COLO668 (cell line): Measurements from ENCODE around the gene ADCY1.
A peak's percentile ranks its signal among the peaks of the same experiment; 100 is the strongest.
"Not testable (repeated sequence)": the region's sequence is repeated elsewhere in the genome, so short reads cannot be mapped to it uniquely, and the experiment has no call there.

Experiments used
- DNase-seq: peaks from one replicate; lab custom pipeline; 2025; ENCODE audit not compliant: unreplicated experiment; lab: John Stamatoyannopoulos, UW

Gene ADCY1

GRCh38 chr7:45726883-45727282 lies 152.7 kb downstream of the ADCY1 start:
- no peak for DNase-seq

DNA sequence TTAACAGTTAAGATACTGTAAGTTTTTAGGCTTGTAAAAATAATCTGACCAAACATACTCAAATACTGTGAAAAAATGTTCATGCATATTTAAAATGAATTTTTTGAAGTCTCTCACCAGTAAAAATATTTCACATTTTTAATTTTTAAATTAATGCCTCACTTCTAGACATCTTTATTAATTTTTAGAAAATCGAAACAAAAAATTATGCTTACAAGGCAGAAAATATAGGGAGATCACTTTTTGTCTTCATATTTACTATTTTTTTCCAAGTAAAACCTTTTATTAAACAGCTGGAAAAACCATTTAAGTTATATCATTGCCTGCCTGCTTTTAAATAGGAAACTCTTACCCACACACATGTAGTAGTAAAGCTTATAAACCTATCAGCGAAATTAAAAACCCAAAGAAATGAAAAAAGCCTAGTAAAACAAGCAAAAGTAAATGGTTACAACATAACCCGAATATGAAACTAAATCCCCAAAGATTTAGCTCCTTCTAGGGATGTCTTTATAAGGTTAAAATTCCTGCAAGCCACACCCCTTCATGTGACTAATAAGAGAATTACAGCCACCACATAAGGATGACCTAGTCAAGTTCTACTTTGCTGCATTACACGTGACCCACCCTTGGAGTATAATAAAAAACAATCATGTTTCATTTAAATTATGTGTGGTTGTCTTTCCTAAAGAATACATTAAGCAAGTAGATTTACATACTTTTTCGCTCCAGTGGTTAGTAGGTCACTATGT lies 157.7 kb downstream of the ADCY1 start:
- not testable (repeated sequence) for DNase-seq

DNA sequence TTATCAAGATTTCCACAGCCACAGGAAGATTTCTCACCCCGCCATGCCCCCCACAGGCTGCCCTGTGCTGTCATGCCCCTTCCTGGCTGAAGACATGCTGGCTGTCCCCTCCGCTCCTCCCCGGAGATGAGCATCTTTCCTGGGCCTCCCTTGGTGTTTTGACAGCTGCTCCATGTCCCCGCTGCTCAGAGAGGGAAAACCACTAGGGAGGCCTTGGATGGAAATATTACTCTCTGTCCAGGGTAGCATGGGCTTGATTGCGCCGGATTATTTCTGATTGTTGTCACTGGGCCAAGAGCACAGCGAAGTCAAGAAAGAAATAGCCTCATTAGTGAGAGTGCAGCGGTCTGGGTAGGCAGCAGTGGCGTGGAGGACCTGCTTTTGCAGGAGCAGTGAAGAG lies 164.8 kb downstream of the ADCY1 start:
- DNase-seq, result not testable (repeated sequence)

DNA sequence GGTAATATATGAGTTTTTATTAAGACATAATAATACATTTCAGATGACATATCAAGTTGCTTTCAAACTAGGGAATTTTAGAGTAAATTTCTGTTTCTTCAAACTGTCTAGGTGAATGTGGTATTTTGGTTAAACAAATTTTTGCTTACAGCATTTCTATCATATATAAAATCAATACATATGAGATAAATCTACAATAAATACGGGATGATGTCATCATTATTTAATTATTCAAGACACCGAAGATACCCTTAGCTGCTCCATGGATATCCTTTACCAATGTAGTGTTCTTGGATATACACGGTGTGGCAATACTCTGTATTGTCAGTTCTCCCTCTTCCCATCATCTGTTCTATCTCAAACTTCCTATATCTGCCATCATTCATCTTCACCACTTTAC lies 166.4 kb downstream of the ADCY1 start:
- DNase-seq, result not testable (repeated sequence)

DNA sequence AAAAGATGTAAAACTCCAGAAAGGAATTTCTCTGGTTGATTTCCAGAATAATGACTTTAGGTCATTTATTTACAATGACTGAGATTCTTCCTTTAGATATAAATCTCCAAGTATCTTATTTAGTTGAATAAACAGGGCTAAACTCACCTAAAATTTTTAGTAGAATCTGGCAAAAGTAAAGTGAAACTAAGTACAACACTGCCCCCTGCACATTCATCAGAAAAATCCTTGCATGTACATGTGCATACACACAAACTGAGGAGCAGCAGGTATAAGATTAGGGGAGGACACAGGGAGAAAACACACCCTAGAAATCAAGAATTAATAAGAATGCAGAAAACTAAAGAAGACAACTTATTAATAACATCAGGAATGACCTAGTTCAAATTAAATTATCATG lies 174.8 kb downstream of the ADCY1 start:
- DNase-seq, result not testable (repeated sequence)

DNA sequence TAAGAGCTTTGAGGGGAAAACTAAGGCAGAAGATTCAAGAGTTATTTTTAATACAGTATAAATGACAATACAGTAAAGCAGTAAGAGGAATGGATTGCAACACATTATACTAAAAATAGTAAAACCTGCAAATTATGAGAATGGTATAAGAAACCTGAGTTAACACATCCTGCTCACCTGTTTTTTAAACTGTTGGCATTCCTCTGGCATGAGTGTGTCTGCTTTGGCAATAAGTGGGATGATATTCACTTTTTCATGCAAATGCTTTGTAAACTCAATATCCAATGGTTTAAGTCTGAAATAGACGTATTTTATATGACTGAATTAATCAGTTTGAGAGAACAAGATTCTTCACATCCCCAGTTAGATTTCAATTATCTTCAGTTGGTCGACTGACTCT lies 177.2 kb downstream of the ADCY1 start:
- not testable (repeated sequence) for DNase-seq

DNA sequence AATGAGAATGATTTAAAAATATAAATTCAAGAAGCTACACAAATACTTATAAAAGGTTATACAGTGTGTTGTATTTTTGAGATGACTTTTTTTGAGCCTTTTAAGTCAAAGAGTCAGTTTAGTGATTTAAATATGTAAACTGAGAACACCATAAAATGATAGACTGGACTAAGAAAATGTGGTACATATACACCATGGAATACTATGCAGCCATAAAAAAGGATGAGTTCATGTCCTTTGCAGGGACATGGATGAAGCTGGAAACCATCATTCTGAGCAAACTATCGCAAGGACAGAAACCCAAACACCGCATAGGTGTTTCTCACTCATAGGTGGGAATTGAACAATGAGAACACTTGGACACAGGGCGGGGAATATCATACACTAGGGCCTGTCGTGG lies 182.2 kb downstream of the ADCY1 start:
- not testable (repeated sequence) for DNase-seq

DNA sequence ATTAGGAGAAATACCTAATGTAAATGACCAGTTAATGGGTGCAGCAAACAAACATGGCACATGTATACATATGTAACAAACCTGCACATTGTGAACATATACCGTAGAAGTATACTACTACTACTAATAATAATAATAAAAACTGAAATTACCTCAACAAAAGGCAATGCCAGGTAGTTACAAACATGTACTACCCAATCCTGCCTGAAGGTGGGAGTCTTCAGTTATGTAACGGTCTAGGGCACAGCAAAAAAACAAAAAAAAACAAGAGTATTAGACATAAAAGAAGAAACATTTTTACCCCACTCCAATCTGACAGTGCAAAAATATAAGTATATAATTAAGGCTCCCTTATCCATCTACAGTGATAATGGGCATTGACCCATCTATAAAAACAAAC lies 182.6 kb downstream of the ADCY1 start:
- not testable (repeated sequence) for DNase-seq

GRCh38 chr7:45759464-45759863 lies 185.3 kb downstream of the ADCY1 start:
- not testable (repeated sequence) for DNase-seq

DNA sequence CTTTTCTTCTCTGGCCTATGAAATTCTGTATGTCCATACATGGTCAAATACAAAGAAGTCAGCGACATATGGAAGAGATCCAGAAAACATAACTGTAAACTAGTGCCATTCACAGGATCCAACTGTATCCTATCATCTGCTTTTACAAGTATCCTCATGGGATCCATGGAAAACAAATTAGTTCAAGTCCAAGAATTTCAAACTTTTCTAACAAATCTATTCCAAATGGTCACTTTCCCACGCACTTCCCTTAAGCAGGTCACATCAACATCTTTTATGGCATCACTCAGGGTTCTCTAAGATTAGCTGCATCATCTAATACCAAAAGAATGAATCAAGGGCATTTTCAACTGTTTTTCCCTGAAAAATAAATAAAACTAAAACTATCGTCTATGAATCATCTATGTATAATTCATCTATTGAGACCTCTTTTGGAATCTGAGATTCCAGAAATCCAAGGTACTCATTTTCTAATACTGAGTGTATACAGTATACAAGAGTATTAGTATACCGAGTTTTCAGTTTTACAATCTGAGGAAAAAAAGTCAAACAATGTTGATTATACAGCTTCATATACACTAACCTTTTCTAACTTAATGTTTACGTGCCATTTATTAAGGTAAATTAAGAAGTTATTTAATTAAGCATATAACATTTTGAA lies 187.5 kb downstream of the ADCY1 start:
- not testable (repeated sequence) for DNase-seq

- DNase-seq, result not testable (repeated sequence)
Measured at GRCh38 chr7:45762225-45762994, 188.2 kb downstream of the ADCY1 start.

DNA sequence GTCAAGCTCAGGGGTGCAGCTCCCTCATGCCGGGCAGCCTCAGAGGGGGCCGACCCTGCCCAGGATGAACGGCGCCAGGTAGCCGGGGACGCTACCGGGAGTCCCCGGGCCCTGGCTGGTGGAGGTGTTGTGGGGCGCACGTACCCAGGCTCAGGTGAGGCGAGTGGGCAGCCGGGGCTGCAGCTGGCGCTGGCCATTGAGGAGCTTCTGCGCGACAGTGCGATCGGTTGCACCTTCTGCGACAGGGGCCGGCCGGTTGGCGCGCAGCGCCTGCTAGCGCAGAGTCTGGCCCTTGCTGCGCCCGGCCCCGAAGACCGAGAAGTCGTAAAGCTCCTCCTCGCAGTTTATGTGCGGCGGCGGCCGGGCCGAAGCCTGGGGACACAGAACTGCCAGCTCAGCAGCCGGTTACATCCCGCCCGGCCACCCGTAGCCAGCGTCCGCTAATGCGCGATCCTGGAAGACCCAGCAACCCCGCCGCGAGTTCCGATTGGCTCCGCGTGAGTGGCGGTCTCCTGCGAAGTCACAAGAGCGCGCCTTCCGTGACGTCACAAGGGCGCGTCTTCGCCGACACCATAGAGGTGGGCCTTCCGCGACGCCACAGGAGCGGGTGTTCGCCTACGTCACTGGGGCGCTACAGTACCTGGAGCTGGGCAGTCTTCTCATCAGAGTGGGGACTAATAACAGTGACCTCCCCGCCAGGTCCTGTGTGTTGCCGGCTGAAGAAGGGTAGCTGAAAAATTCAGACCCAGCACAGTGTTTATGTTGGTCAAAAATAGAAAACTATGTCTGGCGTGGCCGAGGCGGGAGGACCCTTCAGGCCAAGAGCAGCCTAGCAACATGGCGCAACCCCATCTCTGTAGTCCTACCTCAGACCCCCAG lies 194.6 kb downstream of the ADCY1 start:
- peak; percentile 100 for DNase-seq

DNA sequence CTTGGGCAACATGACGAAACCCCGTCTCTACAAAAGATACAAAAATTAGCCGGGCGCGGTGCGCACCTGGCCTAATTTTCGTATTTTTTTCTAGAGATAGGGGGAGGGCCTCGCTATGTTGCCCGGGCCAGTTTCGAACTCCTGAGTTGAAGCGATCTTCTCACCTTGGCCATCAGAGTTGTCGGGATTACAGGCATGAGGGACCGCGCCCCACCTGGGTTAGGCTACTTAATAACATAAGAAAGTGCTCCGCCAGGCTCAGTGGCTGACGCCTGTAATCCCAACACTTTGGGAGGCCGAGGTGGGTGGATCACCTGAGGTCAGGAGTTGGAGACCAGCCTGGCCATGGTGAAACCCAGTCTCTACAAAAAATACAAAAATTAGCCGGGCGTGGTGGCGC lies 195.5 kb downstream of the ADCY1 start:
- not testable (repeated sequence) for DNase-seq
